GM19035 (cell line): Measurements from ENCODE around the gene GSN.

Experiments
- ATAC-seq: cut with Tn5 transposase; IDR thresholded peaks from one replicate; pipeline ENCODE4 v1.9.1; 2021; ENCODE audit not compliant: unreplicated experiment

GSN gene

DNA sequence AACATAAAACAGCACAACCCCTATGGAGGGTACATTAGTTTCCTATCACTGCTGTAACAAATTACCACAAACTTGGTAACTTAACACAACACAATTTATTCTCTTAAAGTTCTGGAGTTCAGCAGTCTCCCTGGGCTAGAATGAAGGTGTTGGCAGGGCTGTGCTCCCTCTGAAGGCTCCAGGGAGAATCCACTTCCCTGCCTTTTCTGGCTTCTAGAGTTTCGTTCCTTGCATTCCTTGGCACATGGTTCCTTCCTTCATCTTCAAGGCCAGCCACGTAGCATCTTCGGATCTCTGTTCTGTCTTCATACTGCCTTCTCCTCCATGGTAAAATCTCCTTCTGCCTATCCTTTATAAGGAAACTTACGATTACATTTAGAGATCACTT is 25.0 kb upstream of the GSN start:
- no peak for ATAC-seq

DNA sequence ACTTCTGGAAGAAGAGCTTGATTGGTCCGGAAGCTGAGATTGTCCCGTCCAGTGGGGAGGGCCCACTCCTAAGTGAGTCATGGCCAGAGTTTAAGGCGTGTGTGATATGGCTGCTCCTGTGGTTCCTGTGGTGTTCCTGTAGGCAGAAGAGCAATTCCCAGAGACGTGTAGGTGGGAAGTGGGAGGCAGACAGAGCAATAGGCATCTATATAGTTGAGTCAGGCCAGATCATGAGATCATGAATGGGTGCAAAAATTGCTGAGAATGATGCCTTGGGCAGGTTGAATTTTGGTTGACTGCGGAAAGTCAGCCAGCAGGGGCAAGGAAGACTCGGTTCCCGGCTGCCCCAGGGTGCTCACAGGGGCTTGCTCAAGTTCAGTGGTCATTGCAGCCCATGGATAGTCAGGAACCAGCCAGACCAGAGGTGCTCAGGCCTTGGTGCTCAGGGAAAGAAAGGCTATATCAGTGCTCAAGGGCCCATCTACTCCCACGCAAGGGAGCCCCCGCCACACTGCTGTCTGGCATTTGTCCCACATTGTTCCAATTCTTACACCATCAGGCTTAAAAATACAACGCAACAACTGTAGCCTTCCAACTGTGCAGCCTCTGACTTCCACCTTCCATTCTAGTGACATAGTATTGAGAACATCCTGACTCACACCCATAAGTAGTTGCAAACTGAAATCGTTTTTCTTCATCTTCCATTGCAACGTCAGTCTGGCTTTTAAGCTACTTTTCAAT is 21.0 kb upstream of the GSN start:
- no peak for ATAC-seq

DNA sequence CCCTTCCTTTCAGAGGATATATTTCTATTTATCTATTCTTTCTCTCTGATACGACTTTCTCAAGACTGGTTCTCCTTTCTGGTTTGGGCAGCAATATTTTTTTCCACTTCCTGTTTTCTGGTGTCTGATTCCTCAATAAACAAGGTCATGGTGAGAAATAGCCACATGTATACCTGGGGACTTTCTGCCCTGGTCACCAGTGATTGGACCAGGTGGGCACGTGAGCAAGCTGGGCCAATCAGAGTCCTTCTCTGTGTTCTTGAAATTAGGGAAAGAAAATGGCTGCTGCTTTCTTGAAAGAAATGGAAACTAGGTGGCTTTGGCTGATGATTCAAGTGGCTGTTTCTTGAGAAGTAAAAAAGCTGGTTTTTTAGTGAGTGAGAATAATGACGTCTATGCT is 18.4 kb upstream of the GSN start:
- no peak for ATAC-seq

DNA sequence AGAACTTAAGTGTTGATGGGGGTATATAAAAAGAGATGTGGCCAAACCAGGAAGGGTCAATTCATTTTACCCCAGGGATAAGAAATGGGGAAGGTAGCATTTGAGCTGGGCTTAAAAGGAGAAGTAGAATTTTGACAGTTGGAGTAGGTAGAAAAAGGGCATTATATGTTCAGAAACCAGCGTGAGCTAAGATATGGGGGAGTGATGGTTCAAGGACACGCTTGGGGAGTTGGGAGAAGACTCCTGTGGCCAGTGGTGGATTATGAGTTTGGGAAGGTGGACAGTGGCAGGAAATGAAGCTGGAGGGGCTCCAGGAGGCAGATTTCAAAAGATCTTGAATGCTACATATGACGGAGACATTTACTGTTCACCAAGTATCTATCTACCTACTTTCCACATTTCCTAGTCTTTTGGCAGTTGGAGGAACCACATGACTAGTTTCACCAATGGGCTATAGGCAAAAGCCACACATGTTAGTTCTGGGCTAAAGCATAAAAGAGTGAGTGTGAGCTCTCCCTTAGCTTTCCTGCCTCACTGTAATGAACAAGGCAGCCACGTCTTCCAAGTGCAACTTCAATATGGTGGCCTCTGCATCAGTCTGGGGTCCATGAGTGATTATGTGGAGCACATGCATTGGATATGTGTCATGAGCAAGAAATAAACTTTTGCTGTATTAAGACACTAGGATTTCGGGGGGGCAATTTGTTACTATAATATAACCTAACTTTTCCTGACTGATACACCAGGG is 15.7 kb upstream of the GSN start:
- no peak for ATAC-seq

DNA sequence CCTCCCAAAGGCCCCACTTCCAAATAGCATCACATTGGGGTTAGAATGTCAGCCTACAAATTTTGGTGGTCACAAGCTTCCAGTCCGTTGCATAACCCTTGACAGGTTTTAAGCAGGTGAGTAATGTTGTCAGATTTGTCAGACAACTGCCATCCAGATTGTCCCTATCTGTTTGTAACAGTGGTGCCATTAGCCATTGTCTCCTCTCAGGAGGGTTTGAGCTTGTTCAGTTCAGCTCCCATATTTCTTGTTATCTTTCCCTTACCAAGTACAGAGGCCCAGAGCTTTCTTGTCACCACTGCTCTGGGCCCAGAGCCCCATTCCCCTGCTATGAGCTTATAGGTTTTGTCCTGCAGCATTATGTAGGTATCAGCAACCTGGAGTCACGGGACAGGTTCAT is 14.8 kb upstream of the GSN start:
- no peak for ATAC-seq

DNA sequence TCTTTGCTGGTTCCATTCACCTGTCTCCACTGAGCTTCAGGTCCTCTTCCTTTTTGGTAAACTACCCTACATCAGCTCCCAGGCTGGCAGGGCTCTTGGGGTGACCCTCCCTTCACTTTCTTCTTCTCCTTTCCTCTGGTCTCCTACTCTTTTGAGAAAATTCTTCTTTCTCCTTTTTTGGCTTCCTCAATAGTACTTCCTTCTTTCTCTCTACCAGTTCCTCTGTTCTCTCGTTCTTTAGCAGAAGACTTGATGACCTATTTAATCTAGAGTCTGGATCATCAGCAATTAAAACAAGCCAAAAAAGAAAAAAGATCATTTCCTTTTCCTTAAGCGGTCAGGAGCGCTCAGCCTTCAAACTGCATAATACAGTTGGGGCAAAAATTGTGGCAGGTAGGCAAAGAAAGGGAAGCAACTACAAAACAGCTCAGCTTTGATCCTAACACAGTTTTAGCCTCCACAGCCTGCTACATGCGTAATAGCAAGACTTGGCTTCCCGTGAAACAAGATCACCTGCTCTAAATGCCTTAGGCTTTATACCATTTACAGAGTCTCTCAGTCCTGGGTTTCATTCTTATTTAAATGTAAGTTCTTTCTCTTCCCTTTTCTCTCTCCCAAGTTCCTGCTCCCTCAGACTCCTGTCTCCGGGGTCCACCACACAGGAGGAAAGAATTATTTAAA is 14.0 kb upstream of the GSN start:
- ATAC-seq, result no peak

DNA sequence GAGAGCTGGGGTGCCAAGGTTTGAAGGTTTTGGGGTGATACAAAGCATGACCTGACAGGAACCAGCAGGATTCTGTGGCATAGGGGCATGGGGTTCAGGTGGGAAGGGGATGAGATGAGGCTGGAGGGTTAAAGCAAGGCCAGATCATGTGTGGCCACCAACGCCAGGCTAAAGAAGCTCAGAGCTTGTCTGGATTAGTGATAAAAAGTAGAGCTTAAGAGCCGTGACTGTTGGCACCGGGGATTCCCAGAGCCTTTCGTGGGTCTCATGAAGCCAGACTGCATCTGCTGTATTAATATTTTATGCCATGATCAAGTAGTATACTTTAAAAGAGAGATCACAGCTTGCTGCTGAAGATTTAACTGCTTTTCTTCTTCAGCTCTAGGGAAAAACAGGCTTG is 8.5 kb upstream of the GSN start:
- no peak for ATAC-seq

DNA sequence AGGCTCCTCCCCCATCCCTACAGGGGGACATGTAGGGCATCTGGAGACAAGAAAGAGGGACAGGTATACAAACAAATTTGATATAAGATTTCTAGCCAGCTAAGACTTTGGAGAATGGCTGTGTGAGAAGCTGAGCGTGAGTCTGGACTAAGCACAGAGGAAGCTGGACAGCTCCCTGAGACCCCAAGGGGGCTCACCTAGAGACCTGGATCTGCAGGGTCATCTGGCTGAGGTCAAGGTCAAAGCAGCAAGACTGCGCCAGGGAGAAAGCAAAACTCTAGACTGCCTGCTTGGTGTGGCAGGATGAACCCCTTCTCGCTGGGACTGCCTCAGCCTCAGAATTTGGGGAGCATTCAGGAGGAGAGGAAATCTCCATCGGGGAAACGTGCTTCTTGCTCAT is 8.0 kb upstream of the GSN start:
- no peak for ATAC-seq

DNA sequence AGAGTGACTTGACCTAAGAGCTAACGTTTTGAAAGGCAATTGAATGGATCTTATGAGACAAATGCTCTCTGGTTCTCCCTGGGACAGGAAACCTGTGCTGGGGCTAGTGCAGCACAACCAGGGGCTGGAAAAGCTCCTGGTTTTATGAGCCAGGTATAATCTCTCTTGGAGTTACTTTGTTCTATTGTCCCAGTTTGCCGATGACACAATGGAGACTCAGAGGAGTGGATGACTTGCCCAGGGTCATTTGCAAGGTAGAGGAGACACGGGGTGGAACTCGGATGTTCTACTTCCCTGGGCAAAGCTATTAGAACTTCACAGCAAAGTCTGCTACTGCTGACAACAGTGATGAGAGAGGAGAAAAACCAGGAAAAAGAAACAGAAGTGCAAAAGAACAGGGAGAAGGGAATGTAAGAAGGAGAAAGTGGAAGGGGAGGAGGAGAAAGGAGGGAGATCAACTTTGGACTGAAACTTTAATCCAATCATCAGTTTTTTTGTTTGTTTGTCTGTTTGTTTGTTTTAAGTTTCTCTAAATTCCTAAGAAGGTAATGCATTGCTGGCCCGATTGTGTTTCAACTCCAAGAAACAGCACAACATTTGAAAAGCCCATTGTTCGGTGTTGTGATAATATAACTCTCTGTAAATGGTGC is 7.4 kb upstream of the GSN start:
- no peak for ATAC-seq

DNA sequence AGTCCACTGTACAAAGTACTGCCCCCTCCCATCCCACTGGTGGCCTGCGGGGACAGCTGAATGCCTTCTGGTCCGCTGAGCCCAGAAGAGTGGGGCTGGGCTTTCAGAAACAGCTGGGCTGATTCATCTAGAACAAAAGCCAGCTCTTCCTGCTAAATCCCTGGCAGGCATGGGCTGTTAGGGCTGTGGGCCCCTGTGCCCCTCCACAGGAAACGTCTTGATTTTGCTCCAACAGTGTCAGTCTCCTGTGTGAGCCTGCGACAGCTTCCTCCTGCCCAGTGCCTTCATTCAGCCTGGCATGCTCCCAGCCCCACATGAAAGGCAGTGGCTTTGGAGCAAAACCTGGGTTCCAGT is 6.9 kb upstream of the GSN start:
- no peak for ATAC-seq

DNA sequence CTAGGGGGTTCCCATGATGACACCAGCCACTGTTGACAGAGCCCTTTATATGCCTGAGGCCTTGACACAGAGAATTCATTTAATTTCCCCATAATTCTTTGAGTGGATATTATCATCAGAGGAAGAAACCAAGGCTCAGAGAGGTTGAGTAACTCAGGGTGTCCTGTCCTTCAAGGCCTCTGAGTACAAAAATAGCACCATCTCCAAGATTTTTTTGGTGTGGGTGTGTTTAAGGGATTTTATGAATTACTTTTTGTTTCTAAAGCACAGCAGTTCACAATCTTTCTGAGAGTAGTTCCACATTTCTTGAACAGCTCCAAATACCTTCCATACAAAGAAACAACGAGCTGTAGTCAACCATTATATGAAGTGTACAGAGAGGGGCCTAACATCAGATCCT is 6.2 kb upstream of the GSN start:
- ATAC-seq, result no peak

DNA sequence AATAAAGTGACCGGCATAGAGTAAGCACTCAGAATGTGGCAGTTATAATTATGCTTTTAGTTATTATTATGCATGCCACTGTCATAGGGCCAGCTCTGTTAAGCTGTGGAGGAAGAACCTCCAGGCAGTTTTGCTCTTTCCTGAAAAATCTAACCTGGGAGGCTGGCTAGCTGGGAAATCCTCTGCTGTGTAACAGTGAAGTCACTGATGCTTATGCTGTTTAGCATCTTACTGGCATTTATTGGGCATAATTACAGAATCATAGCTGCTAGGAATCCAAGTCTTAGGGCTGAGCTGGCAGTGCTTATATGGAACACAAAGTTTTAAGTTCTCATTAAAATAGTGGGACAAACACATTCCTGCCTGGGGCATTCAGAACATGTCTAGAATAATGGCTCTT is 5.5 kb upstream of the GSN start:
- no peak for ATAC-seq

DNA sequence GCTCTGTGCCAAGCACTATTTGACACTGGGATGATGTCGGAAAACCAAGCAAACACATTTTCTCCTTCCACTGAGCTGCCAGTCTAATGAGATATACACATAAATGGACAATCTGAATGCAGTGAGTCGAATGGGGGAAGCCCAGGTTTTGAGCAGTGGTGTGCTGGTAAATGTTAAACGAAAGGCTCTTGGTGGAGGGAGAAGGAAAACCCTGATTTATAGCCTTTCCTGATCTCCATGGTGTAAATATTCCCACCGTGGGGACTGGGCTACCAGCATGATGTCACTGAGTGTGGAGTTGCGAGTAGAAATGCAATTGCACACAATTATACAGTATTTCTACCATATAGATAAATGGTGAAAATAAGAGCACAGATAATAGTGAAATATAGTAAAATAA is 5.0 kb upstream of the GSN start:
- no peak for ATAC-seq

DNA sequence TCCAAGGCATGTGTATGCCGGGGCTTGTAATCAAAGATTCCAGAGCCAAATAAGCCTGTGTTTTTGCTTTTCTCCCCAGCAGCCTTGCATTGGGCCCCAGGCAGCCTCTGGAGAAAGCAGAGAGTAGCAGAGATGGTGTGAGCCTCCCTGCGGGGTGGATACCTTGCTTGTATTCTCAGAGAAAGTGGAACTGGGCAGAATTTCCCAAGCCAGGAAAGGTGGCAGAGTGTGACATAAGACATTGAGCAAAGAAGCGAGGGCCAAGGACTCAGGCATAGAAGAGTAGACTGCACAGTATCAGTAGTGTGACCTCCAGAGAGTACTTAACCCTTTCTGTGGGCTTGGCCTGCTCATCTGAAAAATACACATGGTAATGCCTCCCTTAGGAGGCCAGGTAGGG is 1.6 kb upstream of the GSN start:
- ATAC-seq, result no peak

DNA sequence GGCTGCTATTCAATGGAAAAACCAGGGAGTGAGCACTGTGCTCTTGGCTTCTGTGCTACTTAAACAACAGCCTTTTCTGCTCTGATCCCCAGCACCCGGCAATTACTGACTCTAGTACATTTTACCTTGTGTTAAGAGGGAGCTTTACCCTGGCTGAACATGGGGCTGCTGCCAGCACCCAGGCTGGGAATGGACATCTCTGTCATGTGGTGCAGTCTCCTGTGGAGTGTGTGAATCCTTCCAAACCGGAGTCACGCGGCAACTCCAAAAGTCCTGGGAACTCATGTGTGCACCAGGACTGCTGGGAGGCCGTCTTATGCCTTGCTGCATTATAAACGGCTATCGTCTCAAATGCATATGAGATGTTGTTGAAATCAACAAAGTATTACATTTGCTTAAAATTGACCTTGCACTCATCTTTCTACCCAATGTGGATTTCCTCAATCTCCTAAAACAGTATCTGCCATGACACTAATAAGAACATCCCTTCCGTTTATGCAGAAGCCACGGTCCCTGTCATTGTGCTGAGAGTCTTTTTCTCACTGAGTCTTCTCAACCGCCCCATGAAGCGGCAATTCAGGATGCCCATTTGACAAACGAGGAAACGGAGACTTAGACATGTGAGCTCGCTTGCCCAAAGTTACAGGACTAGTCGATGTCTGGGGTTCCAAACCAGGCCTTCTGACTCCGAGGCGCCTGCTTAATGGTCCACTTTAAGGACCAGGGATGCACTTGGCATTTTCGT is 884 bp upstream of the GSN start:
- ATAC-seq, result no peak

DNA sequence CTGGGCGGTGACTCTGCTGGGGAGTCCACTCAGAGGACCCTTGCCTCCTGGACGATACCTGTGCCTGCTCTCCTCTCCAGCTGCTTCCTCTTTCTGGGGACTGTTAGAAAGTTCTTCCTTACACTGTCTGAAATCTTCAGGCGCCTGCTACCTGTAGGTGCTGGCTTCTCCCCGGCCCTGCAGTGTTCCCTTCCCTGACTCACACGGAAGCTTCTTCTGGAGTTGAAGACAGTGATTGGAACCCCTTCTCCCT is 562 bp downstream of the GSN start:
- no peak for ATAC-seq

DNA sequence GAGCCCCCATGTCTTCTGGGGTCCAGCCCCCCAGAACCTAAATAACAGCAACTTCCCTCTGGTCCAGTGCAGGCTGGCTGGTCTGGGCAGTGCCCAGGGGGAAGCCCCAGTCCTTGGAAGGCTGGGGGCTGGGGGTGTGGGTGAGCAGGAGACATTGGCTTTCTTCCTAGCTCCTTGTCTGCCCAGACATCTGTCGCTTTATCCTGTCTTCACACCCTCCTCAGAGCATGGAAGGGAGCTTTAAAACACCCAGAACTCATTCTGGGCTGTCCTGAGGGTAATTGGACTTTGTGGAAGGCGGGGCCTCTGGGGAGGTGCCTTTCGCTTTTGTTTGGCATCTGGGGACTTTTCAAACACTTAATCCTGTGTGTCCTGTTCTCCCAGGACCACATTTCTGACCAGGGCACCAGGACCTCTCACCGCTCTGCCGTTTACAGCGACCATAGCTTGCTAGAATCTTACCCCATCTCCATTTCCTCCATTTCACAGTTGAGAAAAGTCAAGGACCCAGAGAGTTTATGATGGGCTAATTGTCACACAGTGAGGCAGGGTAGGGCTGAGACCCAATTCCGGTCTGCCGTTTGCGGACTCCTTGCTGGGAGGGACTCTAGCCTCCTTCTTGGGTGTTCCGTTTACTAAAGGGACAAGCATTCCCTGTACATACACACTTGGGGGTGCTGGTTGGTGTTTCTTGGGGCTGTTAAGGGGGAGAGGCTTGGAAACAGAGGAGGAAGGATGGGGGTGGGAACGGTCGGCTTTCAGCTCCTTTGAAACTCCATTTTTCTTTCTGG is 1.1 kb downstream of the GSN start:
- ATAC-seq, result no peak

DNA sequence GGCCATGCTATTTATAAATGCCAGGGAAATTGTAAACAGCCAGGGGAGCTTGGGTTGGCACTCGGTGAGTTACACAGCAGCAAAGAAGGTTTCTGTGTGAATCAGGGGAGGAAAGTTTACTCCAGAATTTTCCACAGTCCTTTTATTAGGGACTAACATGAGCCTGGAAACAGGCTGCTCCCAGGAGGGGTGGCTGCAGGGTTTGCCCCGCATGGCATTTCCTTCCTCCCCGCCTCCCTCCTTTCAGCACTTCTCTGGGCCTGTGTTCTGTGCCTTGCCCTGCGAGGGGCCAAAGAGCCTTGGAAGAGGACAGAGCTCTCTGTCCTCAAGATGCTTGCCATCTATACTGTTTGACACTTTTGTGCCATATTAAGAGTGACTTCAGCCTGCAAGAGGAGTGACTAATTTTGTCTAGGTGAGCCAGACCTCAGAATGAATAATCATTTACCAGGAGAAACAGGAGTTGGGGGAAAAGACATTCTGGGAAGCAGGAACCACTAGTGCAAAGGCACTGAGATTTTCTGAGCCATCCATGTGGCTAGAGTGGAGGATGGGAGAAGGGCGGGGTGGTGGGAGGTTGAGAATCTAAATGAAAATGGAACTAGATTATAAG is 1.8 kb downstream of the GSN start:
- ATAC-seq, result no peak

DNA sequence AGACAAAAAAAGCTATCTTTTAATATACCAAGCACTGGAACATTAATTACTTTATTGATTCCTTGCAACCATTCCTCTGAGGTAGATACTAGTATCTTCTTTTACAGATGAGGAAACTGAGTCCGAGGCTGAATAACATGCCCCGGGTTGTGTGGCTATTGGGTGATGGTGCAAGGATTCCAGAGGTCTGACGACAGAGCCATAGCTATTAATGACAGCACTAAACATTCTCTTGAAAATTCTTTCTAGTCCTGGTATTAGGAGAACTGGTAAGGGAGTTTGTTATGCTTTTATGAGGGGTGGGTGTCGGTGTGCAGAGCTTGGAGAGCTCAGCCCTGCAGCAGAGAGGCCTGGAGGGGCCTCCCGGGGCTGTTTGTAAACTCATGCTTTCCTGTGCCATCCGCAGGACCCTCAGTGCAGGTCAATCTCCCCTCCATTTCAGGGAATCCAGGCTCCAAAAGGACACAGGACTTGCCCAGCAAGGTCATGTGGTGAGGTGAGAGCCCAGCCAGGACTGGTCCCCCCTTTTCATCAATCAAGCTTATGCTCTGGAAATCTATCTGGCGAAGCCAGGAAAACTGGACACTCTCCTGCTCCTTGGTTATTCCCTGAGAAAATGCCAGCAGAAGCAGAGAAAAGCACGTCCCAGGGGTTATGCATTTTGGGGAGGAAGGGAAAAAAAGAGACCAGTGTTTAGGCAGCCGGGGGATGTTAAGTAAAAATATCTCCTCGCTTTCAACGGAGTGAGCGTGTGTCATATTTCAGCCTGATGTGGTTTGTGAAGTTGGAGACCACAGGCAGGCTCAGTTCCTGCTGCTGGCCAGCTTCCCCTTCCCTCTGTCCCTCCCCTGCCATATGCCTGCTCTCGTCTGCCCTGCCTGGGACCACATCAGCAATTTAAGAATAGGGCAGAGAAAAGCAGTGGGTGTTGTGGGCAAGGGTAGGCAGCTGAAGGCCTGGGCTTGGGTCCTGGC is 3.7 kb downstream of the GSN start:
- ATAC-seq, result no peak
